Eye (tissue), 1 donor: Measurements from ENCODE around the gene PAMR1.
"Not testable (repeated sequence)": the region's sequence is repeated elsewhere in the genome, so short reads cannot be mapped to it uniquely, and the experiment has no call there.

Source experiments
- DNase-seq: peaks from one replicate; pipeline ENCODE4 v3.0.0-alpha.2; 2015

The PAMR1 gene

GRCh38 chr11:35541621-35542375, 16.4 kb upstream of the PAMR1 start:
- DNase-seq, result peak; percentile 72

- no peak for DNase-seq
These were observed 15.1 kb upstream of the PAMR1 start for GRCh38 chr11:35540526-35540925.

GRCh38 chr11:35539781-35540281, 14.4 kb upstream of the PAMR1 start:
- DNase-seq, result no peak

- no peak for DNase-seq
These were observed 13.8 kb upstream of the PAMR1 start for GRCh38 chr11:35539256-35539655.

- no peak for DNase-seq
These were observed 11.1 kb upstream of the PAMR1 start for GRCh38 chr11:35536470-35536869.

GRCh38 chr11:35531246-35531645, 5.8 kb upstream of the PAMR1 start:
- no peak for DNase-seq

GRCh38 chr11:35529971-35530495, 4.6 kb upstream of the PAMR1 start:
- no peak for DNase-seq

- no peak for DNase-seq
These were observed 965 bp upstream of the PAMR1 start for GRCh38 chr11:35526370-35526792.

GRCh38 chr11:35524780-35525179, 636 bp downstream of the PAMR1 start:
- no peak for DNase-seq

GRCh38 chr11:35523861-35524260, 1.6 kb downstream of the PAMR1 start:
- no peak for DNase-seq

- peak; percentile 38 for DNase-seq
These were observed 2.1 kb downstream of the PAMR1 start for GRCh38 chr11:35523331-35523768.

GRCh38 chr11:35522091-35522490, 3.3 kb downstream of the PAMR1 start:
- DNase-seq, result not testable (repeated sequence)

- no peak for DNase-seq
These were observed 5.0 kb downstream of the PAMR1 start for GRCh38 chr11:35520376-35520775.

- no peak for DNase-seq
These were observed 6.7 kb downstream of the PAMR1 start for GRCh38 chr11:35518766-35519165.

- no peak for DNase-seq
These were observed 7.9 kb downstream of the PAMR1 start for GRCh38 chr11:35517481-35517880.

- no peak for DNase-seq
These were observed 9.0 kb downstream of the PAMR1 start for GRCh38 chr11:35516403-35516802.

- peak; percentile 20 for DNase-seq
These were observed 10.2 kb downstream of the PAMR1 start for GRCh38 chr11:35515224-35515623.

GRCh38 chr11:35514481-35514880, 10.9 kb downstream of the PAMR1 start:
- no peak for DNase-seq

- DNase-seq, result no peak
These were observed 13.8 kb downstream of the PAMR1 start for GRCh38 chr11:35511666-35512065.

GRCh38 chr11:35507688-35508087, 17.7 kb downstream of the PAMR1 start:
- no peak for DNase-seq

GRCh38 chr11:35501776-35502175, 23.6 kb downstream of the PAMR1 start:
- DNase-seq, result no peak

- no peak for DNase-seq
These were observed 24.7 kb downstream of the PAMR1 start for GRCh38 chr11:35500744-35501143.

GRCh38 chr11:35496416-35496815, 29.0 kb downstream of the PAMR1 start:
- DNase-seq, result no peak

GRCh38 chr11:35494957-35495490, 30.4 kb downstream of the PAMR1 start:
- no peak for DNase-seq
